B cell (primary cell): Measurements from ENCODE around the gene EML6. TPM values are rescaled to one million over a fixed set of nuclear protein-coding genes. Genes with fewer than 3 reads are reported as not detected.

Experiments
- ATAC-seq: fragments of 200-7000 bp; cut with Tn5 transposase; one replicate; pipeline ENCODE4 v1.10.0; 2021; ENCODE audit warnings: low read depth, mild to moderate bottlenecking, moderate number of reproducible peaks, moderate library complexity
- CTCF ChIA-PET: fragments of 350-600 bp; sonication (Branson Sonifier 250); formaldehyde crosslinking; loops from one replicate; lab custom pipeline; 2021; ENCODE audit warnings: antibody characterized with exemption, inconsistent platforms; lab: Charles Lee
- POLR2A ChIA-PET: fragments of 350-600 bp; sonication (Branson Sonifier 250); formaldehyde crosslinking; loops from one replicate; lab custom pipeline; 2021; ENCODE audit warnings: antibody characterized with exemption; lab: Charles Lee
- DNase-seq: peaks from one replicate; pipeline ENCODE4 v3.0.0; 2013
- H2AFZ ChIP-seq: 2 replicates; pipeline ENCODE4 v1.6.1; 2012; ENCODE audit warnings: mild to moderate bottlenecking, low read depth, low read length; ENCODE audit not compliant: insufficient read depth, poor library complexity, severe bottlenecking
- H3K27ac ChIP-seq, 2 donors: 1 replicate in 1 of 2; 2 replicates in 1 of 2; pipeline ENCODE4 v1.5.1; 2012 to 2013; ENCODE audit warnings: low read length in 2 of 2, mild to moderate bottlenecking in 2 of 2, moderate library complexity in 1 of 2
- H3K27me3 ChIP-seq, 4 experiments: fragments of 200-600 bp in 1 of 4; sonication (generic) in 1 of 4; replicated peaks in 1 of 4; 1 replicate in 2 of 4; 2 replicates in 2 of 4; pipeline versions ENCODE4 v1.6.1 to v1.7.0; 2013 to 2016; ENCODE audit warnings: low read length in 3 of 4, mild to moderate bottlenecking in 2 of 4, mixed read lengths in 1 of 4, moderate library complexity in 1 of 4; ENCODE audit not compliant: insufficient read depth in 4 of 4, control insufficient read depth in 3 of 4; ENCODE audit errors: control extremely low read depth in 1 of 4
- H3K36me3 ChIP-seq, 2 experiments: replicated peaks in 1 of 2; 1 replicate in 1 of 2; 2 replicates in 1 of 2; pipeline versions ENCODE4 v1.6.1 to v1.7.1; 2013; ENCODE audit warnings: low read length in 1 of 2; ENCODE audit not compliant: insufficient read depth in 2 of 2, control insufficient read depth in 1 of 2; ENCODE audit errors: control extremely low read depth in 1 of 2, extremely low read depth in 1 of 2
- H3K4me1 ChIP-seq, 2 donors: fragments of 200-600 bp in 1 of 2; sonication (generic) in 1 of 2; 1 replicate in 1 of 2; 2 replicates in 1 of 2; pipeline versions ENCODE4 v1.5.1 to v1.6.1; 2013 to 2017; ENCODE audit warnings: low read length in 2 of 2; ENCODE audit not compliant: control insufficient read depth in 2 of 2, insufficient read depth in 2 of 2
- H3K4me2 ChIP-seq: replicated peaks from 2 replicates; pipeline ENCODE3; 2012; ENCODE audit warnings: mild to moderate bottlenecking, low read depth, low read length; ENCODE audit not compliant: poor library complexity, severe bottlenecking
- H3K4me3 ChIP-seq, 5 experiments: fragments of 200-600 bp in 1 of 5; sonication (generic) in 1 of 5; 1 replicate in 3 of 5; 2 replicates in 2 of 5; pipeline versions ENCODE4 v1.5.1 to v1.7.0; 2011 to 2016; ENCODE audit warnings: low read length in 4 of 5, mild to moderate bottlenecking in 4 of 5, low read depth in 2 of 5, control low read depth in 1 of 5, moderate library complexity in 1 of 5; ENCODE audit not compliant: insufficient read depth in 1 of 5; ENCODE audit errors: control extremely low read depth in 1 of 5, extremely low read depth in 1 of 5
- H3K79me2 ChIP-seq: fragments of 200-600 bp; sonication (generic); one replicate; pipeline ENCODE4 v1.6.0; 2016; ENCODE audit warnings: low read length; ENCODE audit not compliant: control insufficient read depth, insufficient read depth
- H3K9ac ChIP-seq: fragments of 200-600 bp; sonication (generic); 2 replicates; pipeline ENCODE4 v1.6.1; 2017; ENCODE audit warnings: mild to moderate bottlenecking, low read length, moderate library complexity
- H3K9me3 ChIP-seq, 3 donors: one replicate each; pipeline versions ENCODE4 v1.6.1 to v1.7.1; 2013; ENCODE audit warnings: low read length in 2 of 3; ENCODE audit not compliant: control insufficient read depth in 2 of 3, insufficient read depth in 1 of 3; ENCODE audit errors: control extremely low read depth in 1 of 3
- H4K20me1 ChIP-seq: 2 replicates; pipeline ENCODE4 v1.6.0; 2012; ENCODE audit warnings: mild to moderate bottlenecking, low read length; ENCODE audit not compliant: insufficient read depth, control insufficient read depth, poor library complexity, severe bottlenecking
- H3K27ac Mint-ChIP-seq: one replicate; pipeline ENCODE4 v1.8.0; 2021; ENCODE audit warnings: mixed read lengths
- H3K27me3 Mint-ChIP-seq: one replicate; pipeline ENCODE4 v1.8.0; 2021; ENCODE audit warnings: mixed read lengths
- H3K4me1 Mint-ChIP-seq: one replicate; pipeline ENCODE4 v1.8.0; 2021; ENCODE audit warnings: mixed read lengths
- H3K4me3 Mint-ChIP-seq: one replicate; pipeline ENCODE4 v1.8.0; 2021; ENCODE audit warnings: mixed read lengths
- H3K9me3 Mint-ChIP-seq: one replicate; pipeline ENCODE4 v1.8.0; 2022; ENCODE audit warnings: mixed read lengths; ENCODE audit not compliant: insufficient read depth
- CTCF ChIP-seq: fragments of 200-600 bp; IDR thresholded peaks from one replicate; pipeline ENCODE4 v1.8.0; 2022; ENCODE audit warnings: antibody characterized with exemption, mild to moderate bottlenecking
- EZH2 ChIP-seq: IDR thresholded peaks from 2 replicates; pipeline ENCODE4 v1.6.1; 2012; ENCODE audit warnings: borderline replicate concordance, low read depth, mild to moderate bottlenecking, moderate library complexity, low read length; ENCODE audit not compliant: insufficient read depth, poor library complexity, severe bottlenecking
- WGBS: methylation state at CpG from one replicate; pipeline ENCODE4 v1.1.5; 2013; ENCODE audit warnings: missing lambda C conversion rate; ENCODE audit not compliant: insufficient coverage; 5-methylcytosine and 5-hydroxymethylcytosine counted together
- intact Hi-C: fragments of 100-400 bp; cut with micrococcal nuclease; formaldehyde crosslinking; loops from one replicate; pipeline ENCODE4 v1.10.0; 2022
- polyA plus RNA-seq: library from polyadenylated mRNA; depleted of rRNA; stranded (reverse); fragments of >200 nt; gene quantifications from 2 replicates; pipeline ENCODE4 v1.2.3, GENCODE V29; 2012
- total RNA-seq, 2 donors: library from RNA; stranded (reverse); fragments of 120-200 nt in 1 of 2; gene quantifications; 1 replicate in 1 of 2; 2 replicates in 1 of 2; pipeline versions ENCODE4 v1.2.3 to v1.2.4, GENCODE V29; 2013 to 2022

EML6 gene
- total and polyA plus RNA-seq, 2 donors (not counting 1 experiment from before 2014, with no cell fraction given): 42.5 to 53.7 TPM

DNA sequence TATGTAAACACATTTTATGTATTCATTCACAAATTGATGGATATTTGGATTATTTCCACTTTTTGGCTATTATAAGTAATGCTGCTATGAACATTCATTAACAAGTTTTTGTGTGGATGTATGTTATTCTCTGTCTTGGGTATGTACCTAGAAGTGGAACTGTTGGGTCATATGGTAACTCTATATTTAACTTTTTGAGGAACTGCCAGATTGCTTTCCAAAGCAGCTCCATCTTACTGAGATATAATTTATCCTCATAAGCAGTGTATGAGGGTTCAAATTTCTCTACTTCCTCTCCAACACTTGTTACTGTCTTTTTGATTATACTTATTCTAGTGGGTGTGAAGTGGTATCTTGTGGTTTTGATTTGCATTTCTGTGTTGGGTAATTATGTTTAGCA is 7.1 kb upstream of the EML6 start:
- CTCF ChIA-PET: interaction anchor here (1.0 to 2.4 kb wide), 3 partner anchors 10 to 123 kb away, joined by 3 to 12 read pairs (median 7); no protein-coding TSS in a partner anchor
- no peak overlapping the region for H2AFZ ChIP-seq
- Mint-ChIP-seq H3K4me1 (peaks cover 5% of the 10 kb centered on the region), H3K27me3 (peaks cover 20% of the 10 kb centered on the region), H3K4me3 (no peak overlapping the region), H3K27ac (no peak overlapping the region), H3K9me3 (no peaks in the 10 kb centered on the region)
- DNase-seq: no peak
- POLR2A ChIA-PET: no interaction called here
- no peaks in the 10 kb centered on the region for H3K4me1 ChIP-seq
- H3K36me3 ChIP-seq: no peaks in the 10 kb centered on the region
- no peak overlapping the region for H3K4me3 ChIP-seq
- no peak overlapping the region for H3K27ac ChIP-seq
- H3K79me2 ChIP-seq: no peaks in the 10 kb centered on the region
- H3K27me3 ChIP-seq: peaks cover 0 to 8% (median 2%) of the 10 kb centered on the region in 4 experiments
- H3K4me2 ChIP-seq: no peak overlapping the region
- intact Hi-C loops: no loop called here
- TF ChIP-seq EZH2: no peak
- TF ChIP-seq CTCF: no peak
- no peaks in the 10 kb centered on the region for H3K9me3 ChIP-seq
- H3K9ac ChIP-seq: no peak overlapping the region
- no peaks in the 10 kb centered on the region for H4K20me1 ChIP-seq
- no peak for ATAC-seq

- Histone ChIP-seq H3K9me3 (no peaks in the 10 kb centered on the region), H2AFZ (no peak overlapping the region), H3K27me3 (peaks cover 0 to 23% (median 10%) of the 10 kb centered on the region in 4 experiments), H3K4me3 (no peak overlapping the region), H4K20me1 (no peaks in the 10 kb centered on the region), H3K9ac (no peak overlapping the region), H3K79me2 (no peaks in the 10 kb centered on the region), H3K4me2 (no peak overlapping the region), H3K36me3 (no peaks in the 10 kb centered on the region), H3K27ac (no peak overlapping the region), H3K4me1 (peaks cover 15 to 17% of the 10 kb centered on the region in 2 donors)
- POLR2A ChIA-PET: no interaction called here
- no peaks in the 10 kb centered on the region for H3K9me3 Mint-ChIP-seq
- DNase-seq (no peak), ATAC-seq (no peak)
- CTCF ChIA-PET: no interaction called here
- peaks cover 24% of the 10 kb centered on the region for H3K4me1 Mint-ChIP-seq
- intact Hi-C loops: loop anchor here (5.0 to 10.0 kb wide), 4 partner anchors 386 to 953 kb away; partner anchors contain the start of gene CHAC2
- no peak overlapping the region for H3K27ac Mint-ChIP-seq
- no peak for TF ChIP-seq EZH2
- no peak for TF ChIP-seq CTCF
- H3K27me3 Mint-ChIP-seq: peaks cover 20% of the 10 kb centered on the region
- WGBS: 100% methylated on average over 1 of the region's 2 CpGs
- no peak overlapping the region for H3K4me3 Mint-ChIP-seq
Measured at GRCh38 chr2:54720563-54720962, 2.9 kb upstream of the EML6 start.
